Astrocyte (in vitro differentiated cells and primary cell): ENCODE data around the gene STRIP1.

Experiments used
- EZH2 ChIP-seq: IDR thresholded peaks from 2 replicates; pipeline ENCODE4 v1.6.1; 2012; ENCODE audit warnings: mild to moderate bottlenecking, low read length, inconsistent platforms; ENCODE audit not compliant: insufficient read depth
- TF ChIP-seq, protein P1 (sequence below): IDR thresholded peaks from 2 replicates; pipeline ENCODE4 v1.5.1; 2011; ENCODE audit warnings: low read depth, mild to moderate bottlenecking, inconsistent platforms, low read length, moderate library complexity; ENCODE audit not compliant: insufficient read depth

DNA sequence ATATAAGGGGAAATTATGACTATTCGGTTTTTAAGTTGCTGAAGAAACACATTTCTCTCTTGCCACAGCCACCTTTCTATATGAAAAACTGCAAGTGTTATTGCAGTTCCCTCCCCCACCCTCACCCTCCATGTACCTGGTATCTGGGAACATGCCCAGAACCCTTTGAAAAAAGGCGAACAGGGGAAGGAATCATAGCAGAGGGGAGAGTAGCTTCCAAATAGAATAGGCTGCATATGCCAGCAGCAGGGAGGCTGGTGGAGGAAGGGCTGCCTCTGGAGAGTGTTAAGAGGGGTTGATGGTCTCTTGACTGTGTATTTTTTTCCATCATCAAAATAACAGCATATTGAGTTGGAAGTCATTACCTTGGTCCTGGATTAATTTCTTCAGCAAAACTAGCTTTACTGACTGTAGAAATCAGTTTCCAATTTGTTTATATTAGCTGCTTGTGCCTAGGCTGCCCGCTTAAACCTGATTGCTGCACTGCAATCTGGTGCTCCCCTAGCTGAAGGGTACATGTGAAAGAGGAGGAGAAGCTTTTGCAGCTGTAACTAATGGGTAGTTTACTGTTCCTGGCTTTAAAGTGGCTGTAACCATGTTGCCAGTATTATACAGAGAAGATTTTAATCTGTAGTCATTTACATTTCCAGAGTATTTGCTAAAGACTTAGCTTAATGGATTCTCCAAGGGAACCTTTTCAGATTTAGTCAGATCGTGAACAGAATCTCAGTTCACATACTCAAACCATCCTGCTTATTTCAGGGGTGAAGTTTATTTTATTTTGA, 27.2 kb upstream of the STRIP1 start:
- TF ChIP-seq EZH2, result no peak
- TF ChIP-seq, protein P1, sequence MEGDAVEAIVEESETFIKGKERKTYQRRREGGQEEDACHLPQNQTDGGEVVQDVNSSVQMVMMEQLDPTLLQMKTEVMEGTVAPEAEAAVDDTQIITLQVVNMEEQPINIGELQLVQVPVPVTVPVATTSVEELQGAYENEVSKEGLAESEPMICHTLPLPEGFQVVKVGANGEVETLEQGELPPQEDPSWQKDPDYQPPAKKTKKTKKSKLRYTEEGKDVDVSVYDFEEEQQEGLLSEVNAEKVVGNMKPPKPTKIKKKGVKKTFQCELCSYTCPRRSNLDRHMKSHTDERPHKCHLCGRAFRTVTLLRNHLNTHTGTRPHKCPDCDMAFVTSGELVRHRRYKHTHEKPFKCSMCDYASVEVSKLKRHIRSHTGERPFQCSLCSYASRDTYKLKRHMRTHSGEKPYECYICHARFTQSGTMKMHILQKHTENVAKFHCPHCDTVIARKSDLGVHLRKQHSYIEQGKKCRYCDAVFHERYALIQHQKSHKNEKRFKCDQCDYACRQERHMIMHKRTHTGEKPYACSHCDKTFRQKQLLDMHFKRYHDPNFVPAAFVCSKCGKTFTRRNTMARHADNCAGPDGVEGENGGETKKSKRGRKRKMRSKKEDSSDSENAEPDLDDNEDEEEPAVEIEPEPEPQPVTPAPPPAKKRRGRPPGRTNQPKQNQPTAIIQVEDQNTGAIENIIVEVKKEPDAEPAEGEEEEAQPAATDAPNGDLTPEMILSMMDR, result no peak
